ENCODE measurements around the gene C1orf53. TPM values are rescaled to one million over a fixed set of nuclear protein-coding genes. Genes with fewer than 3 reads are reported as not detected.

The C1orf53 gene
- total and polyA plus RNA-seq, 2 of the 8 experiments (the other 6 are each of a cell fraction or from before 2014, with no cell fraction given), result 0.56 to 1.3 TPM

DNA sequence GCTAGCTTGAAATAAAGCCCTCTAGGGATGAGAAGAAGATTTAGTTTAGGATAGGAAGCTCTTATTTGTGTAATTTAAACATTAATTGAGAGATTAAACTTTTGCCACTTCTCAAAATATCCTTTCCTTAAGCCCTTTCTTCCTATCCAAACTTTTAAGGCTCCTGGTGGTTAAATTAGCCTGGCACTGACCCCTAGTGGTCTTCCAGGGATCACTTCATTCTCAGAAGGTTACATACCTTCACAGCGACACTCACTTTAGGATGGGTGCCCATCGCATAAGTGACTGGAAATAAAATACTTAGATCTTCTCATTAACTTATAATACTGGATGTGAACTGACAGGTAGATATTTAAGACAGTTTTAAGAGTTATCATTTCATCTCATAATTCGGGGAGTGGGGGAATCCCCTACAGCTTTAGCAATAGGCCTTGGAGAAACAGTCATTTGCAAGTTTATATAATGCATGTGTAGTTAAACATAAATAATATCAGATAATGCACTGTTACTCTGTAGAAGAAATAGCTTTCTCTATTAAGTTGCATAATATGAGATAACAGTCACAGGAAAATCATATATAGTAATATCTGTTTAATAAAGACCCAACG is 22.2 kb downstream of the C1orf53 start:
- DNase-seq (ENCODE audit: low read depth in 1 of 2, low spot score in 2 of 2) (no peak), FAIRE-seq (peak; percentile 92)
- no peak overlapping the region for H4K8ac ChIP-seq (ENCODE audit: extremely low read depth, insufficient read depth, low read length)
- H3K9ac ChIP-seq (replicated peaks in 1 of 4; ENCODE audit: extremely low read depth in 1 of 4, low read depth in 3 of 4, low read length in 3 of 4), result no peak overlapping the region
- peaks cover 0 to 2% (median 0%) of the 10 kb centered on the region in 4 experiments; a peak in 1 of 8 replicates for H3K36me3 ChIP-seq (ENCODE audit: control insufficient read depth in 2 of 4, insufficient read depth in 4 of 4, low read length in 3 of 4)
- CTCF ChIA-PET (ENCODE audit: partially characterized antibody), result interaction anchor here (0.5 to 7.3 kb wide), 33 partner anchors 8 to 804 kb away, joined by 3 to 62 read pairs (median 3); partner anchors contain the start of gene LHX9
- H4K5ac ChIP-seq (ENCODE audit: insufficient read length, low read depth, low read length), result no peak overlapping the region
- no peak overlapping the region for H3K4ac ChIP-seq (replicated peaks; ENCODE audit: insufficient read length, low read depth, low read length)
- no peak overlapping the region for H2BK120ac ChIP-seq (replicated peaks; ENCODE audit: low read depth, low read length)
- no peak overlapping the region for H2AK5ac ChIP-seq (ENCODE audit: low read depth, low read length)
- no peak overlapping the region for H4K91ac ChIP-seq (replicated peaks; ENCODE audit: insufficient read length, low read length)
- no peak overlapping the region for H2BK5ac ChIP-seq (ENCODE audit: low read depth, low read length)
- H3K79me2 ChIP-seq (ENCODE audit: control insufficient read depth in 1 of 2, insufficient read depth in 2 of 2, low read length in 2 of 2), result no peaks in the 10 kb centered on the region
- H3K79me1 ChIP-seq (ENCODE audit: low read depth, low read length), result no peaks in the 10 kb centered on the region
- no peak overlapping the region for H3K56ac ChIP-seq (replicated peaks; ENCODE audit: insufficient read length, low read depth, low read length)
- H3K4me3 ChIP-seq (ENCODE audit: extremely low read depth in 1 of 4, insufficient read depth in 2 of 4, low read depth in 3 of 4, low read length in 4 of 4), result no peak overlapping the region
- H2BK20ac ChIP-seq (ENCODE audit: low read length), result no peak overlapping the region
- peaks cover 8 to 17% (median 10%) of the 10 kb centered on the region in 4 experiments for H3K4me1 ChIP-seq (replicated peaks in 1 of 4; ENCODE audit: control insufficient read depth in 3 of 4, insufficient read depth in 4 of 4, low read length in 3 of 4)
- no peak overlapping the region for H2BK12ac ChIP-seq (ENCODE audit: low read depth, low read length)
- no peak overlapping the region for H2AFZ ChIP-seq (ENCODE audit: low read length)
- peaks cover 0 to 3% of the 10 kb centered on the region in 2 experiments for H4K20me1 ChIP-seq (replicated peaks in 1 of 2; ENCODE audit: control insufficient read depth in 1 of 2, insufficient read depth in 2 of 2, low read length in 2 of 2)
- no peak overlapping the region for H3K14ac ChIP-seq (ENCODE audit: insufficient read length)
- TF ChIP-seq CBX8 (IDR thresholded peaks at IDR 0.05; ENCODE audit: borderline replicate concordance, low read depth, low read length) (no peak), RAD21 (IDR thresholded peaks at IDR 0.05 in 1 of 2, conservative IDR thresholded peaks at IDR 0.05 in 1 of 2; ENCODE audit: low read depth in 2 of 2, low read length in 2 of 2) (peak; percentile 88 to 90)
- TF ChIP-seq, protein P1, sequence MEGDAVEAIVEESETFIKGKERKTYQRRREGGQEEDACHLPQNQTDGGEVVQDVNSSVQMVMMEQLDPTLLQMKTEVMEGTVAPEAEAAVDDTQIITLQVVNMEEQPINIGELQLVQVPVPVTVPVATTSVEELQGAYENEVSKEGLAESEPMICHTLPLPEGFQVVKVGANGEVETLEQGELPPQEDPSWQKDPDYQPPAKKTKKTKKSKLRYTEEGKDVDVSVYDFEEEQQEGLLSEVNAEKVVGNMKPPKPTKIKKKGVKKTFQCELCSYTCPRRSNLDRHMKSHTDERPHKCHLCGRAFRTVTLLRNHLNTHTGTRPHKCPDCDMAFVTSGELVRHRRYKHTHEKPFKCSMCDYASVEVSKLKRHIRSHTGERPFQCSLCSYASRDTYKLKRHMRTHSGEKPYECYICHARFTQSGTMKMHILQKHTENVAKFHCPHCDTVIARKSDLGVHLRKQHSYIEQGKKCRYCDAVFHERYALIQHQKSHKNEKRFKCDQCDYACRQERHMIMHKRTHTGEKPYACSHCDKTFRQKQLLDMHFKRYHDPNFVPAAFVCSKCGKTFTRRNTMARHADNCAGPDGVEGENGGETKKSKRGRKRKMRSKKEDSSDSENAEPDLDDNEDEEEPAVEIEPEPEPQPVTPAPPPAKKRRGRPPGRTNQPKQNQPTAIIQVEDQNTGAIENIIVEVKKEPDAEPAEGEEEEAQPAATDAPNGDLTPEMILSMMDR (IDR thresholded peaks at IDR 0.05; ENCODE audit: control extremely low read depth in 1 of 3, insufficient read depth in 1 of 3, low read depth in 1 of 3, low read length in 3 of 3), result peak; percentile 9 to 83 (median 75)
- POLR2A ChIA-PET (ENCODE audit: partially characterized antibody), result no interaction called here
- H3K4me2 ChIP-seq (ENCODE audit: insufficient read depth in 1 of 2, low read depth in 2 of 2, low read length in 2 of 2), result no peak overlapping the region
- H3K27ac ChIP-seq (ENCODE audit: low read depth, low read length), result no peak overlapping the region
- H3K23ac ChIP-seq (ENCODE audit: insufficient read length), result no peak overlapping the region
- H2BK15ac ChIP-seq (ENCODE audit: low read length), result no peak overlapping the region
- peaks cover 3% of the 10 kb centered on the region; the same call in 1 of the 2 replicates for H3K23me2 ChIP-seq (ENCODE audit: low read depth, low read length)
- WGBS, 2 experiments (ENCODE audit: extremely low coverage in 1 of 2, insufficient coverage in 1 of 2, insufficient read length in 1 of 2, insufficient replicate concordance in 2 of 2, low coverage in 1 of 2, low lambda C conversion rate in 2 of 2, missing lambda C conversion rate in 1 of 2), result 39% methylated on average over 4 of the region's 4 CpGs; no CpG with 5 or more reads in 1 of the 2 experiments
- no peak overlapping the region; the same call in 1 of the 2 replicates for H3K18ac ChIP-seq (ENCODE audit: extremely low read depth, low read length)
- no peaks in the 10 kb centered on the region for H3K9me3 ChIP-seq (ENCODE audit: insufficient read depth in 2 of 2, low read depth in 1 of 2, low read length in 1 of 2)
- H3K27me3 ChIP-seq (replicated peaks in 1 of 4; ENCODE audit: control insufficient read depth in 3 of 4, extremely low read depth in 1 of 4, insufficient read depth in 3 of 4, low read length in 3 of 4), result peaks cover 28 to 40% (median 37%) of the 10 kb centered on the region in 4 experiments
